Neural cell (in vitro differentiated cells): ENCODE measurements around the gene ABCB8. TPM values are rescaled to one million over a fixed set of nuclear protein-coding genes. Genes with fewer than 3 reads are reported as not detected.

Source experiments
- H2AFZ ChIP-seq: fragments of 200-600, 300-800 bp; sonication (generic), shearing (Covaris generic); 2 replicates; pipeline ENCODE4 v1.6.0; 2014; ENCODE audit warnings: low read depth, mild to moderate bottlenecking, antibody characterized with exemption, low read length, moderate library complexity
- H3F3A ChIP-seq: fragments of 200-600 bp; shearing (Covaris generic); 2 replicates; pipeline ENCODE4 v1.6.1; 2016; ENCODE audit warnings: mild to moderate bottlenecking, moderate library complexity, mixed read lengths, antibody characterized with exemption, low read length; ENCODE audit not compliant: insufficient read depth, poor library complexity, severe bottlenecking
- H3K27ac ChIP-seq: fragments of 200-600, 300-800 bp; sonication (generic), shearing (Covaris generic); 2 replicates; pipeline ENCODE4 v1.5.1; 2014; ENCODE audit warnings: mild to moderate bottlenecking, low read length, moderate library complexity
- H3K27me3 ChIP-seq: fragments of 300-800, 200-600 bp; sonication (generic), shearing (Covaris generic); 2 replicates; pipeline ENCODE4 v1.6.0; 2014; ENCODE audit warnings: mild to moderate bottlenecking, low read depth, low read length, moderate library complexity; ENCODE audit not compliant: insufficient read depth
- H3K36me3 ChIP-seq: fragments of 300-800, 200-600 bp; sonication (generic), shearing (Covaris generic); 2 replicates; pipeline ENCODE4 v1.5.1; 2014; ENCODE audit warnings: mild to moderate bottlenecking, antibody characterized with exemption, low read length, moderate library complexity; ENCODE audit not compliant: insufficient read depth
- H3K4me2 ChIP-seq: fragments of 300-800, 200-600 bp; sonication (generic), shearing (Covaris generic); 2 replicates; pipeline ENCODE4 v1.6.0; 2014; ENCODE audit warnings: mild to moderate bottlenecking, low read length
- H3K4me3 ChIP-seq: fragments of 300-800, 200-600 bp; sonication (generic), shearing (Covaris generic); 2 replicates; pipeline ENCODE4 v1.5.1; 2014; ENCODE audit warnings: mild to moderate bottlenecking, low read length, moderate library complexity
- H3K79me2 ChIP-seq: fragments of 200-600 bp; shearing (Covaris generic); replicated peaks from 2 replicates; pipeline ENCODE4 v1.6.0; 2014; ENCODE audit warnings: mild to moderate bottlenecking, low read length, moderate library complexity; ENCODE audit not compliant: insufficient read depth
- H3K9ac ChIP-seq: fragments of 300-800, 200-600 bp; sonication (generic), shearing (Covaris generic); 2 replicates; pipeline ENCODE4 v1.6.1; 2016; ENCODE audit warnings: mild to moderate bottlenecking, low read length, mixed read lengths
- H3K9me2 ChIP-seq: fragments of 200-600 bp; shearing (Covaris generic); 2 replicates; pipeline ENCODE4 v1.6.1; 2016; ENCODE audit warnings: mild to moderate bottlenecking, low read length, mixed read lengths; ENCODE audit not compliant: insufficient read depth
- H3K9me3 ChIP-seq: fragments of 200-600, 300-800 bp; sonication (generic), shearing (Covaris generic); 2 replicates; pipeline ENCODE4 v1.6.1; 2016; ENCODE audit warnings: mild to moderate bottlenecking, mixed run types, low read length, moderate library complexity, mixed read lengths
- H4K20me1 ChIP-seq: fragments of 200-600 bp; shearing (Covaris generic); 2 replicates; pipeline ENCODE4 v1.6.1; 2016; ENCODE audit warnings: mild to moderate bottlenecking, mixed run types; ENCODE audit not compliant: insufficient read depth
- EP300 ChIP-seq: fragments of 450-650 bp; conservative IDR thresholded peaks from 2 replicates; pipeline ENCODE4 v1.6.1; 2014; ENCODE audit warnings: antibody characterized with exemption, mild to moderate bottlenecking, moderate library complexity; ENCODE audit not compliant: poor library complexity, severe bottlenecking
- EZH2 ChIP-seq: fragments of 200-600, 300-800 bp; shearing (Covaris generic), sonication (generic); IDR thresholded peaks from 2 replicates; pipeline ENCODE4 v1.6.1; 2014; ENCODE audit warnings: antibody characterized with exemption, low read length, borderline replicate concordance, mild to moderate bottlenecking; ENCODE audit not compliant: insufficient read depth, poor library complexity, severe bottlenecking
- MXI1 ChIP-seq: fragments of 450-650 bp; conservative IDR thresholded peaks from 2 replicates; pipeline ENCODE4 v1.6.1; 2014; ENCODE audit warnings: antibody characterized with exemption, mild to moderate bottlenecking; ENCODE audit not compliant: poor library complexity, severe bottlenecking
- POLR2AphosphoS5 ChIP-seq: IDR thresholded peaks from 2 replicates; pipeline ENCODE4 v1.6.1; 2012
- RAD21 ChIP-seq: fragments of 450-650 bp; conservative IDR thresholded peaks from 2 replicates; pipeline ENCODE4 v1.6.1; 2014; ENCODE audit warnings: antibody characterized with exemption, mild to moderate bottlenecking, moderate library complexity
- REST ChIP-seq: IDR thresholded peaks from 2 replicates; pipeline ENCODE4 v1.6.1; 2012; ENCODE audit warnings: borderline replicate concordance
- SMC3 ChIP-seq: fragments of 450-650 bp; conservative IDR thresholded peaks from 2 replicates; pipeline ENCODE4 v1.6.1; 2014; ENCODE audit warnings: antibody characterized with exemption, mild to moderate bottlenecking, moderate library complexity; ENCODE audit not compliant: poor library complexity
- TAF1 ChIP-seq: IDR thresholded peaks from 2 replicates; pipeline ENCODE4 v1.6.1; 2012; ENCODE audit warnings: low read depth
- polyA plus RNA-seq: library from polyadenylated mRNA; depleted of rRNA; stranded (reverse); fragments of >200 nt; gene quantifications from 2 replicates; pipeline ENCODE4 v1.2.3, GENCODE V29; 2014
- TF ChIP-seq, protein P1 (sequence below): fragments of 450-650 bp; IDR thresholded peaks from 2 replicates; pipeline ENCODE4 v1.5.1; 2014; ENCODE audit warnings: antibody characterized with exemption, mild to moderate bottlenecking, moderate library complexity; ENCODE audit not compliant: poor library complexity, severe bottlenecking

ABCB8 gene
- polyA plus RNA-seq, 1 donor from 2014 or later, result 40.5 TPM

- Histone ChIP-seq H3K9ac (no peak overlapping the region), H3K4me2 (no peak overlapping the region), H3K9me3 (no peaks in the 10 kb centered on the region), H4K20me1 (no peaks in the 10 kb centered on the region), H3K36me3 (no peaks in the 10 kb centered on the region), H3F3A (no peaks in the 10 kb centered on the region), H3K9me2 (no peaks in the 10 kb centered on the region), H3K79me2 (no peaks in the 10 kb centered on the region), H3K27ac (no peak overlapping the region), H3K4me3 (no peak overlapping the region), H3K27me3 (peaks cover 9% of the 10 kb centered on the region), H2AFZ (no peak overlapping the region)
- no peak for TF ChIP-seq EP300
- TF ChIP-seq REST, result no peak
- TF ChIP-seq, protein P1, sequence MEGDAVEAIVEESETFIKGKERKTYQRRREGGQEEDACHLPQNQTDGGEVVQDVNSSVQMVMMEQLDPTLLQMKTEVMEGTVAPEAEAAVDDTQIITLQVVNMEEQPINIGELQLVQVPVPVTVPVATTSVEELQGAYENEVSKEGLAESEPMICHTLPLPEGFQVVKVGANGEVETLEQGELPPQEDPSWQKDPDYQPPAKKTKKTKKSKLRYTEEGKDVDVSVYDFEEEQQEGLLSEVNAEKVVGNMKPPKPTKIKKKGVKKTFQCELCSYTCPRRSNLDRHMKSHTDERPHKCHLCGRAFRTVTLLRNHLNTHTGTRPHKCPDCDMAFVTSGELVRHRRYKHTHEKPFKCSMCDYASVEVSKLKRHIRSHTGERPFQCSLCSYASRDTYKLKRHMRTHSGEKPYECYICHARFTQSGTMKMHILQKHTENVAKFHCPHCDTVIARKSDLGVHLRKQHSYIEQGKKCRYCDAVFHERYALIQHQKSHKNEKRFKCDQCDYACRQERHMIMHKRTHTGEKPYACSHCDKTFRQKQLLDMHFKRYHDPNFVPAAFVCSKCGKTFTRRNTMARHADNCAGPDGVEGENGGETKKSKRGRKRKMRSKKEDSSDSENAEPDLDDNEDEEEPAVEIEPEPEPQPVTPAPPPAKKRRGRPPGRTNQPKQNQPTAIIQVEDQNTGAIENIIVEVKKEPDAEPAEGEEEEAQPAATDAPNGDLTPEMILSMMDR, result no peak
- TF ChIP-seq MXI1, result no peak
- no peak for TF ChIP-seq POLR2AphosphoS5
- no peak for TF ChIP-seq SMC3
- no peak for TF ChIP-seq RAD21
- no peak for TF ChIP-seq TAF1
These were observed 14.9 kb upstream of the ABCB8 start for GRCh38 chr7:151013356-151013732.

DNA sequence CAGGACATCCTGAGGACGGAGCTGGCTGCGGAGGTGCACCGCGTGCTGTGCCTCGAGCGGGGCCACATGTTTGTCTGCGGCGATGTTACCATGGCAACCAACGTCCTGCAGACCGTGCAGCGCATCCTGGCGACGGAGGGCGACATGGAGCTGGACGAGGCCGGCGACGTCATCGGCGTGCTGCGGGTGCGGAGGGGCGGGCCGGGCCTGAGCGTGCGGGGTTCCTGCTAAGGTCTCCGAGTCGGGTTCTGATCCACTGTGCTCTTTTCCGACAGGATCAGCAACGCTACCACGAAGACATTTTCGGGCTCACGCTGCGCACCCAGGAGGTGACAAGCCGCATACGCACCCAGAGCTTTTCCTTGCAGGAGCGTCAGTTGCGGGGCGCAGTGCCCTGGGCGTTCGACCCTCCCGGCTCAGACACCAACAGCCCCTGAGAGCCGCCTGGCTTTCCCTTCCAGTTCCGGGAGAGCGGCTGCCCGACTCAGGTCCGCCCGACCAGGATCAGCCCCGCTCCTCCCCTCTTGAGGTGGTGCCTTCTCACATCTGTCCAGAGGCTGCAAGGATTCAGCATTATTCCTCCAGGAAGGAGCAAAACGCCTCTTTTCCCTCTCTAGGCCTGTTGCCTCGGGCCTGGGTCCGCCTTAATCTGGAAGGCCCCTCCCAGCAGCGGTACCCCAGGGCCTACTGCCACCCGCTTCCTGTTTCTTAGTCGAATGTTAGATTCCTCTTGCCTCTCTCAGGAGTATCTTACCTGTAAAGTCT, 14.3 kb upstream of the ABCB8 start:
- Histone ChIP-seq H3K4me3 (peak overlapping the region; percentile 38), H3K9ac (no peak overlapping the region), H3K79me2 (no peaks in the 10 kb centered on the region), H3K9me3 (no peaks in the 10 kb centered on the region), H2AFZ (no peak overlapping the region), H3K9me2 (no peaks in the 10 kb centered on the region), H4K20me1 (no peaks in the 10 kb centered on the region), H3K36me3 (no peaks in the 10 kb centered on the region), H3F3A (no peaks in the 10 kb centered on the region), H3K27ac (no peak overlapping the region), H3K27me3 (peaks cover 12% of the 10 kb centered on the region), H3K4me2 (no peak overlapping the region)
- peak; percentile 14 for TF ChIP-seq POLR2AphosphoS5
- TF ChIP-seq TAF1, result no peak
- no peak for TF ChIP-seq MXI1

- H2AFZ ChIP-seq, result no peak overlapping the region
- no peaks in the 10 kb centered on the region for H4K20me1 ChIP-seq
- H3K9me3 ChIP-seq, result no peaks in the 10 kb centered on the region
- no peaks in the 10 kb centered on the region for H3K9me2 ChIP-seq
- H3K4me3 ChIP-seq, result no peak overlapping the region
- TF ChIP-seq MXI1, result no peak
- TF ChIP-seq SMC3, result no peak
- no peak for TF ChIP-seq EZH2
- no peak for TF ChIP-seq REST
- TF ChIP-seq, protein P1, result no peak
- H3F3A ChIP-seq, result no peaks in the 10 kb centered on the region
- H3K27me3 ChIP-seq, result peaks cover 22% of the 10 kb centered on the region
- no peak overlapping the region for H3K4me2 ChIP-seq
- no peak overlapping the region for H3K9ac ChIP-seq
- H3K36me3 ChIP-seq, result no peaks in the 10 kb centered on the region
- H3K79me2 ChIP-seq, result no peaks in the 10 kb centered on the region
- no peak overlapping the region for H3K27ac ChIP-seq
These were observed 13.3 kb upstream of the ABCB8 start for GRCh38 chr7:151014950-151015349.
